GM12878 (cell line): ENCODE measurements around the gene C17orf50. TPM values are rescaled to one million over a fixed set of nuclear protein-coding genes. Genes with fewer than 3 reads are reported as not detected.

Source experiments
- ATAC-seq: fragments of 200-7000 bp; cut with Tn5 transposase; 3 replicates; pipeline ENCODE4 v1.9.1; 2020; ENCODE audit warnings: mild to moderate bottlenecking, moderate library complexity
- BruUV-seq: library from RNA; stranded (reverse); fragments of 400-500 nt; replicated peaks from 2 replicates; lab custom pipeline; 2021; lab: Mats Ljungman, UMichigan
- CTCF ChIA-PET: fragments of 300-600 bp; sonication (Branson Sonifier 250); formaldehyde crosslinking; extraction: SDS; loops from one replicate; lab custom pipeline; 2021; ENCODE audit warnings: inconsistent platforms; lab: Yijun Ruan, JAX
- POLR2A ChIA-PET: fragments of 350-600 bp; formaldehyde crosslinking; extraction: SDS; loops from one replicate; lab custom pipeline; 2021; ENCODE audit warnings: inconsistent platforms; lab: Charles Lee
- RAD21 ChIA-PET: fragments of 300-600 bp; sonication (Branson Sonifier 250); formaldehyde crosslinking; loops from one replicate; lab custom pipeline; 2023; ENCODE audit warnings: antibody characterized with exemption; ENCODE audit not compliant: unreplicated experiment; lab: Charles Lee
- SMC1A ChIA-PET: fragments of 300-600 bp; sonication (Branson Sonifier 250); formaldehyde crosslinking; loops from one replicate; lab custom pipeline; 2023; ENCODE audit not compliant: unreplicated experiment, uncharacterized antibody; lab: Charles Lee
- DNase-seq: peaks from one replicate; pipeline ENCODE4 v3.0.0-alpha.2; 2011; ENCODE audit warnings: low read depth, low spot score
- FAIRE-seq: peaks from 3 replicates; lab custom pipeline; 2011; peaks lifted over from hg19 to GRCh38; lab: Jason Lieb, UNC
- H2AFZ ChIP-seq: 2 replicates; pipeline ENCODE4 v1.6.0; 2011; ENCODE audit warnings: low read depth, low read length, control low read depth; ENCODE audit not compliant: control insufficient read depth
- H3K27ac ChIP-seq: 2 replicates; pipeline ENCODE4 v1.5.1; 2011; ENCODE audit warnings: control low read depth; ENCODE audit not compliant: control insufficient read depth, insufficient read depth
- H3K27me3 ChIP-seq, 2 experiments: replicated peaks in 1 of 2; 2 replicates each; pipeline versions ENCODE4 v1.6.0 to v1.6.1; 2011; ENCODE audit warnings: low read length in 1 of 2; ENCODE audit not compliant: control insufficient read depth in 2 of 2, insufficient read depth in 2 of 2
- H3K36me3 ChIP-seq, 2 experiments: 2 replicates each; pipeline ENCODE4 v1.5.1; 2011; ENCODE audit warnings: low read length in 1 of 2; ENCODE audit not compliant: control insufficient read depth in 2 of 2, insufficient read depth in 2 of 2
- H3K4me1 ChIP-seq: 2 replicates; pipeline ENCODE4 v1.6.1; 2011; ENCODE audit warnings: mild to moderate bottlenecking, low read length, moderate library complexity, mixed read lengths; ENCODE audit not compliant: control insufficient read depth, insufficient read depth
- H3K4me2 ChIP-seq: 2 replicates; pipeline ENCODE4 v1.6.0; 2011; ENCODE audit warnings: control low read depth; ENCODE audit not compliant: control insufficient read depth, insufficient read depth
- H3K4me3 ChIP-seq: fragments of 200-600 bp; sonication (generic); 2 replicates; pipeline ENCODE4 v1.5.1; 2016
- H3K79me2 ChIP-seq: 2 replicates; pipeline ENCODE4 v1.6.0; 2011; ENCODE audit warnings: low read length; ENCODE audit not compliant: control insufficient read depth, insufficient read depth
- H3K9ac ChIP-seq: 2 replicates; pipeline ENCODE4 v1.8.0; 2011; ENCODE audit warnings: low read length, control low read depth, mixed read lengths; ENCODE audit not compliant: control insufficient read depth, insufficient read depth
- H3K9me3 ChIP-seq: replicated peaks from 3 replicates; pipeline ENCODE4 v1.5.1; 2011; ENCODE audit warnings: mild to moderate bottlenecking, low read length; ENCODE audit not compliant: control insufficient read depth, insufficient read depth
- H4K20me1 ChIP-seq: 2 replicates; pipeline ENCODE4 v1.6.0; 2011; ENCODE audit not compliant: control insufficient read depth, insufficient read depth
- BCL11A ChIP-seq: IDR thresholded peaks from 2 replicates; pipeline ENCODE4 v1.6.1; 2011; ENCODE audit warnings: low read depth, low read length
- IKZF1 ChIP-seq: fragments of 450-650 bp; conservative IDR thresholded peaks from 2 replicates; pipeline ENCODE4 v1.6.1; 2017; ENCODE audit warnings: antibody characterized with exemption, mild to moderate bottlenecking
- MTA3 ChIP-seq: IDR thresholded peaks from 2 replicates; pipeline ENCODE4 v1.6.1; 2012; ENCODE audit warnings: low read length, inconsistent platforms, borderline replicate concordance
- WGBS: methylation state at CpG from one replicate; pipeline ENCODE4 v1.1.6; 2016; ENCODE audit warnings: low lambda C conversion rate; ENCODE audit not compliant: insufficient replicate concordance, insufficient coverage; ENCODE audit errors: missing lambda C conversion rate; 5-methylcytosine and 5-hydroxymethylcytosine counted together
- in situ Hi-C: fragments of 300-500 bp; cut with MboI; formaldehyde crosslinking; loops from 9 replicates; pipeline ENCODE4 v1.14.3; 2018; ENCODE audit warnings: mixed read lengths
- intact Hi-C: fragments of 100-400 bp; cut with micrococcal nuclease; formaldehyde crosslinking; loops from one replicate; pipeline ENCODE4 v1.14.2; 2022; ENCODE audit not compliant: unreplicated experiment
- polyA plus RNA-seq, 11 experiments: library from polyadenylated mRNA; depleted of rRNA in 4 of 11; unstranded in 6 of 11; stranded (reverse) in 5 of 11; fragments of >200 nt; fragmentation: Nextera tagmentation in 4 of 11; fragmentation: Illumina TruSeq in 1 of 11; extraction: Ambion mirVana in 4 of 11; extraction: Trizol in 1 of 11; gene quantifications; 1 replicate in 1 of 11; 2 replicates in 10 of 11; pipeline versions ENCODE4 v1.2.1 to v1.2.3, GENCODE V29; 2011 to 2016; ENCODE audit warnings: inconsistent platforms in 2 of 11, missing spikeins in 2 of 11, low read depth in 1 of 11
- total RNA-seq, 4 experiments: library from RNA; depleted of rRNA in 3 of 4; stranded (reverse); fragments of >200 nt in 3 of 4; fragmentation: Illumina TruSeq in 1 of 4; extraction: Trizol in 1 of 4; gene quantifications; 2 replicates each; pipeline versions ENCODE4 v1.2.1 to v1.2.3, GENCODE V29; 2013 to 2021
- TF ChIP-seq, protein P1 (sequence below): IDR thresholded peaks from 2 replicates; pipeline ENCODE4 v1.6.1; 2012; ENCODE audit warnings: mild to moderate bottlenecking, low read depth, low read length

C17orf50 gene
- total and polyA plus RNA-seq, 10 of the 15 experiments (the other 5 are each of a cell fraction or from before 2014, with no cell fraction given) = 0.16 TPM; not detected in 9

DNA sequence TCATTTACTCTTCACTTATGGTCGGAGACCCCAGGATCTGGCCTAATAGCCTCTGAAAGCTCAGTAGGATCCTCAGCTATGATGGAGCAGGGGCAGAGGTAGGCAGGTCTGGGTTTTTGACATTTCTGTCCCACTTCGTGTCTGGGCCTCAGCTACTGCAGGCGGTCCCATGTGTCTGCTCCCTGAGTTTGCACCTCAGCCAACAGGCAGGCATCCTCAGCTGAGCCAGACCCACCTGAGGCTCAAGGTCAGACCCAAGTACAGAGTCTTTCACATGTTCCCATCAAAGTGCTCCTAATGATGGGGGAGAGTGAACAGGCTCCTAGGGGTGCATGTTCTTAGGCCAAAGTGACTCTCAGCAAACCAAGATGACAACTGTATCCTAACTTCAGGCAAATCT is 32.1 kb upstream of the C17orf50 start:
- ATAC-seq = no peak
- BruUV-seq = no TSS peak

More for the DNA sequence above, 32.1 kb upstream of the C17orf50 start:
- DNase-seq = no peak
- WGBS = 100% methylated on average over 3 of the region's 3 CpGs
- Histone ChIP-seq H3K9me3 (no peaks in the 10 kb centered on the region), H3K4me2 (no peak overlapping the region), H3K9ac (no peak overlapping the region), H3K27ac (no peak overlapping the region)
- TF ChIP-seq MTA3 (no peak), BCL11A (no peak), IKZF1 (no peak)
- TF ChIP-seq, protein P1, sequence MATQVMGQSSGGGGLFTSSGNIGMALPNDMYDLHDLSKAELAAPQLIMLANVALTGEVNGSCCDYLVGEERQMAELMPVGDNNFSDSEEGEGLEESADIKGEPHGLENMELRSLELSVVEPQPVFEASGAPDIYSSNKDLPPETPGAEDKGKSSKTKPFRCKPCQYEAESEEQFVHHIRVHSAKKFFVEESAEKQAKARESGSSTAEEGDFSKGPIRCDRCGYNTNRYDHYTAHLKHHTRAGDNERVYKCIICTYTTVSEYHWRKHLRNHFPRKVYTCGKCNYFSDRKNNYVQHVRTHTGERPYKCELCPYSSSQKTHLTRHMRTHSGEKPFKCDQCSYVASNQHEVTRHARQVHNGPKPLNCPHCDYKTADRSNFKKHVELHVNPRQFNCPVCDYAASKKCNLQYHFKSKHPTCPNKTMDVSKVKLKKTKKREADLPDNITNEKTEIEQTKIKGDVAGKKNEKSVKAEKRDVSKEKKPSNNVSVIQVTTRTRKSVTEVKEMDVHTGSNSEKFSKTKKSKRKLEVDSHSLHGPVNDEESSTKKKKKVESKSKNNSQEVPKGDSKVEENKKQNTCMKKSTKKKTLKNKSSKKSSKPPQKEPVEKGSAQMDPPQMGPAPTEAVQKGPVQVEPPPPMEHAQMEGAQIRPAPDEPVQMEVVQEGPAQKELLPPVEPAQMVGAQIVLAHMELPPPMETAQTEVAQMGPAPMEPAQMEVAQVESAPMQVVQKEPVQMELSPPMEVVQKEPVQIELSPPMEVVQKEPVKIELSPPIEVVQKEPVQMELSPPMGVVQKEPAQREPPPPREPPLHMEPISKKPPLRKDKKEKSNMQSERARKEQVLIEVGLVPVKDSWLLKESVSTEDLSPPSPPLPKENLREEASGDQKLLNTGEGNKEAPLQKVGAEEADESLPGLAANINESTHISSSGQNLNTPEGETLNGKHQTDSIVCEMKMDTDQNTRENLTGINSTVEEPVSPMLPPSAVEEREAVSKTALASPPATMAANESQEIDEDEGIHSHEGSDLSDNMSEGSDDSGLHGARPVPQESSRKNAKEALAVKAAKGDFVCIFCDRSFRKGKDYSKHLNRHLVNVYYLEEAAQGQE = no peak
- TF ChIP-seq, all 136 proteins: peak for 0
- Histone ChIP-seq H3K36me3 (peaks cover 3 to 5% of the 10 kb centered on the region in 2 experiments; a peak in 3 of 4 replicates), H3K79me2 (no peaks in the 10 kb centered on the region), H2AFZ (no peak overlapping the region), H3K27me3 (no peaks in the 10 kb centered on the region), H3K4me1 (no peaks in the 10 kb centered on the region), H3K4me3 (no peak overlapping the region), H4K20me1 (no peaks in the 10 kb centered on the region)
- ChIA-PET SMC1A (no interaction called here), RAD21 (no interaction called here), POLR2A (no interaction called here), CTCF (interaction anchor here (0.7 to 3.1 kb wide), 2 partner anchors 19 to 558 kb away, joined by 3 to 11 read pairs; no protein-coding TSS in a partner anchor)
- in situ Hi-C loops = no loop called here
- intact Hi-C loops = no loop called here
- no peak for FAIRE-seq
